Measurements from ENCODE around the gene NCR2. TPM values are rescaled to one million over a fixed set of nuclear protein-coding genes. Genes with fewer than 3 reads are reported as not detected.

NCR2 gene
- total RNA-seq, 1 donor from 2014 or later = not detected

- ATAC-seq (no peak), DNase-seq (ENCODE audit: low spot score) (no peak)
- intact Hi-C loops (cut with DNase I) = no loop called here
Observed at GRCh38 chr6:41352396-41352795, 17.0 kb downstream of the NCR2 start.

- DNase-seq (ENCODE audit: low spot score) (no peak), ATAC-seq (no peak)
- intact Hi-C loops (cut with DNase I) = no loop called here
Observed at GRCh38 chr6:41352907-41353306, 17.5 kb downstream of the NCR2 start.

- ATAC-seq (no peak), DNase-seq (ENCODE audit: low spot score) (no peak)
- intact Hi-C loops (cut with DNase I) = no loop called here
Observed at GRCh38 chr6:41353333-41353732, 17.9 kb downstream of the NCR2 start.

- intact Hi-C loops (cut with DNase I) = no loop called here
- no peak for ATAC-seq
Observed at GRCh38 chr6:41355952-41356351, 20.5 kb downstream of the NCR2 start.

GRCh38 chr6:41356825-41357224, 21.4 kb downstream of the NCR2 start:
- no peak for DNase-seq (ENCODE audit: low spot score)
- intact Hi-C loops (cut with DNase I) = no loop called here
- no peak for ATAC-seq

More at GRCh38 chr6:41355952-41356351, 20.5 kb downstream of the NCR2 start:
- no peak for DNase-seq (ENCODE audit: low spot score)

- intact Hi-C loops (cut with DNase I) = no loop called here
- ATAC-seq (no peak), DNase-seq (ENCODE audit: low spot score) (no peak)
Observed at GRCh38 chr6:41358503-41358902, 23.1 kb downstream of the NCR2 start.

GRCh38 chr6:41359617-41360313, 24.4 kb downstream of the NCR2 start:
- ATAC-seq (no peak), DNase-seq (ENCODE audit: low spot score) (no peak)
- intact Hi-C loops (cut with DNase I) = no loop called here

GRCh38 chr6:41360314-41360685, 24.9 kb downstream of the NCR2 start:
- no peak for DNase-seq (ENCODE audit: low spot score)
- no peak for ATAC-seq
- intact Hi-C loops (cut with DNase I) = no loop called here

- ATAC-seq = no peak
Observed at GRCh38 chr6:41366150-41366549, 30.7 kb downstream of the NCR2 start.

GRCh38 chr6:41367061-41367460, 31.7 kb downstream of the NCR2 start:
- ATAC-seq (no peak), DNase-seq (ENCODE audit: low spot score) (no peak)
- intact Hi-C loops (cut with DNase I) = loop anchor here (5.0 kb wide), 1 partner anchor 225 kb away; no protein-coding TSS in a partner anchor

More at GRCh38 chr6:41366150-41366549, 30.7 kb downstream of the NCR2 start:
- intact Hi-C loops (cut with DNase I) = loop anchor here (5.0 kb wide), 1 partner anchor 226 kb away; no protein-coding TSS in a partner anchor
- DNase-seq (ENCODE audit: low spot score) = no peak

- DNase-seq (ENCODE audit: low spot score) = peak; percentile 71
- intact Hi-C loops (cut with DNase I) = loop anchor here (5.0 kb wide), 1 partner anchor 225 kb away; no protein-coding TSS in a partner anchor
- ATAC-seq = peak; percentile 76
Observed at GRCh38 chr6:41367700-41368099, 32.3 kb downstream of the NCR2 start.

GRCh38 chr6:41370488-41371111, 35.2 kb downstream of the NCR2 start:
- DNase-seq (ENCODE audit: low spot score) (no peak), ATAC-seq (no peak)
- intact Hi-C loops (cut with DNase I) = loop anchor here (2.0 to 5.0 kb wide), 2 partner anchors 232 to 312 kb away; no protein-coding TSS in a partner anchor

GRCh38 chr6:41371461-41371991, 36.1 kb downstream of the NCR2 start:
- peak; percentile 69 for DNase-seq (ENCODE audit: low spot score)
- intact Hi-C loops (cut with DNase I) = loop anchor here (2.0 to 5.0 kb wide), 2 partner anchors 231 to 311 kb away; no protein-coding TSS in a partner anchor
- ATAC-seq = peak; percentile 69

- DNase-seq (ENCODE audit: low spot score) (peak; percentile 60), ATAC-seq (peak; percentile 49)
- intact Hi-C loops (cut with DNase I) = loop anchor here (2.0 to 5.0 kb wide), 2 partner anchors 230 to 311 kb away; no protein-coding TSS in a partner anchor
Observed at GRCh38 chr6:41371992-41372831, 36.8 kb downstream of the NCR2 start.

- intact Hi-C loops (cut with DNase I) = loop anchor here (5.0 kb wide), 1 partner anchor 229 kb away; no protein-coding TSS in a partner anchor
- DNase-seq (ENCODE audit: low spot score) (no peak), ATAC-seq (no peak)
Observed at GRCh38 chr6:41372832-41373626, 37.6 kb downstream of the NCR2 start.

- intact Hi-C loops (cut with DNase I) = loop anchor here (5.0 kb wide), 1 partner anchor 229 kb away; no protein-coding TSS in a partner anchor
- DNase-seq (ENCODE audit: low spot score) (no peak), ATAC-seq (no peak)
Observed at GRCh38 chr6:41373627-41373918, 38.2 kb downstream of the NCR2 start.

GRCh38 chr6:41373919-41374617, 38.7 kb downstream of the NCR2 start:
- no peak for DNase-seq (ENCODE audit: low spot score)
- intact Hi-C loops (cut with DNase I) = loop anchor here (5.0 kb wide), 1 partner anchor 228 kb away; no protein-coding TSS in a partner anchor
- no peak for ATAC-seq
